ENCODE measurements around the gene CDC20B. TPM values are rescaled to one million over a fixed set of nuclear protein-coding genes. Genes with fewer than 3 reads are reported as not detected.
"Not testable (repeated sequence)": the region's sequence is repeated elsewhere in the genome, so short reads cannot be mapped to it uniquely, and the experiment has no call there.

CDC20B gene
- total RNA-seq, 1 experiment from 2014 or later: not detected

DNA sequence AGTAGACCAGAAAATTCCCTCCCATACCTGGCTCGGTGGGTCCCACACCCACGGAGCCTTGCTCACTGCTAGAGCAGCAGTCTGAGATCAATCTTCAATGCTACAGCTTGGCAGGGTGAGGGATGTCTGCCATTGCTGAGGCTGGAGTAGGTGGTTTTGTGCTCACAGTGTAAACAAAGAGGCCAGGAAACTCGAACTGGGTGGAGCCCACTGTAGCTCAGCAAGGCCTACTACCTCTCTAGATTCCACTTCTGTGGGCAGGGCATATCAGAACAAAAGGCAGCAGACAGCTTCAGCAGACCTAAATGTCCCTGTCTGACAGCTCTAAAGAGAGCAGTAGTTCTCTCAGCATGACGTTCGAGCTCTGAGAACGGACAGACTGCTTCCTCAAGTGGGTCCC is 76.1 kb downstream of the CDC20B start:
- H3K9me3 ChIP-seq: no peaks in the 10 kb centered on the region
- intact Hi-C loops (cut with micrococcal nuclease; ENCODE audit: unreplicated experiment): no loop called here
- H3K4me1 Mint-ChIP-seq (ENCODE audit: low read depth, unreplicated experiment): no peaks in the 10 kb centered on the region
- no peak overlapping the region for H3K4me3 Mint-ChIP-seq (ENCODE audit: unreplicated experiment)
- H3K27me3 ChIP-seq (replicated peaks; ENCODE audit: control insufficient read depth, insufficient read depth, low read length): no peaks in the 10 kb centered on the region; the same call in 1 of the 2 replicates
- no peak overlapping the region for H3K4me3 ChIP-seq (ENCODE audit: low read depth, low read length)
- ChIA-PET CTCF (no interaction called here), POLR2A (no interaction called here)
- TF ChIP-seq, protein P1, sequence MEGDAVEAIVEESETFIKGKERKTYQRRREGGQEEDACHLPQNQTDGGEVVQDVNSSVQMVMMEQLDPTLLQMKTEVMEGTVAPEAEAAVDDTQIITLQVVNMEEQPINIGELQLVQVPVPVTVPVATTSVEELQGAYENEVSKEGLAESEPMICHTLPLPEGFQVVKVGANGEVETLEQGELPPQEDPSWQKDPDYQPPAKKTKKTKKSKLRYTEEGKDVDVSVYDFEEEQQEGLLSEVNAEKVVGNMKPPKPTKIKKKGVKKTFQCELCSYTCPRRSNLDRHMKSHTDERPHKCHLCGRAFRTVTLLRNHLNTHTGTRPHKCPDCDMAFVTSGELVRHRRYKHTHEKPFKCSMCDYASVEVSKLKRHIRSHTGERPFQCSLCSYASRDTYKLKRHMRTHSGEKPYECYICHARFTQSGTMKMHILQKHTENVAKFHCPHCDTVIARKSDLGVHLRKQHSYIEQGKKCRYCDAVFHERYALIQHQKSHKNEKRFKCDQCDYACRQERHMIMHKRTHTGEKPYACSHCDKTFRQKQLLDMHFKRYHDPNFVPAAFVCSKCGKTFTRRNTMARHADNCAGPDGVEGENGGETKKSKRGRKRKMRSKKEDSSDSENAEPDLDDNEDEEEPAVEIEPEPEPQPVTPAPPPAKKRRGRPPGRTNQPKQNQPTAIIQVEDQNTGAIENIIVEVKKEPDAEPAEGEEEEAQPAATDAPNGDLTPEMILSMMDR (IDR thresholded peaks at IDR 0.05; ENCODE audit: insufficient read depth in 1 of 2, low read depth in 1 of 2, low read length in 1 of 2, severe bottlenecking in 1 of 2, unreplicated experiment in 1 of 2): no peak
- H3K4me1 ChIP-seq: no peaks in the 10 kb centered on the region
- no TSS peak for BruUV-seq (replicated peaks)
- H3K27ac Mint-ChIP-seq (ENCODE audit: unreplicated experiment): no peak overlapping the region
- no peaks in the 10 kb centered on the region for H3K36me3 ChIP-seq (ENCODE audit: control insufficient read depth, insufficient read depth, low read length)
- no peaks in the 10 kb centered on the region for H3K36me3 Mint-ChIP-seq (ENCODE audit: insufficient read depth, unreplicated experiment)
- no peak for DNase-seq
- H3K9me3 Mint-ChIP-seq (ENCODE audit: unreplicated experiment): no peaks in the 10 kb centered on the region
- H3K27me3 Mint-ChIP-seq (ENCODE audit: insufficient read depth, unreplicated experiment): peaks cover 14% of the 10 kb centered on the region

DNA sequence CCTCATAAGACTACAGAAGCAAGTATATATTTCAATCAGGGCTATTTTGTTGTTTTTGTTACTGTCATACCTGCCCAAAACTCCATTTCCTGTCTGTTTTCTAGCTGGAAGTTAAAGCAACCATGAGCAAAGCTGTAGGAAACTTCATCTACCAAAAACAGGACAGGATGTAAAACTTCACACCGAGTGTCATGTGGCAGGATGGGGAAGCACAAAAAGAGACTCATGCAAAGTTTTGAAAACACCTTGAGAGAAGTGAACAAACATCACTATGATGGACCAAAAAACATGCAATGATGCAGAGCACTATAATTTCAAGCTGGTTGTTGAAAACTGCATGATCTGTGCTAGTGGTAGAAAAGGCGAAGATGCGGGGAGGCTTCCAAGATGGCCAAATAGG is 76.8 kb downstream of the CDC20B start:
- intact Hi-C loops (cut with micrococcal nuclease; ENCODE audit: unreplicated experiment): no loop called here
- Histone ChIP-seq H3K4me1 (no peaks in the 10 kb centered on the region), H3K27me3 (replicated peaks; ENCODE audit: control insufficient read depth, insufficient read depth, low read length) (no peaks in the 10 kb centered on the region; the same call in 1 of the 2 replicates), H3K9me3 (0 out of 2 replicates have a peak, but pooled peaks cover 1% of the 10 kb centered on the region), H3K36me3 (ENCODE audit: control insufficient read depth, insufficient read depth, low read length) (no peaks in the 10 kb centered on the region), H3K4me3 (ENCODE audit: low read depth, low read length) (no peak overlapping the region)
- BruUV-seq (replicated peaks): no TSS peak
- no peak for DNase-seq
- Mint-ChIP-seq H3K4me1 (ENCODE audit: low read depth, unreplicated experiment) (no peaks in the 10 kb centered on the region), H3K4me3 (ENCODE audit: unreplicated experiment) (no peak overlapping the region), H3K36me3 (ENCODE audit: insufficient read depth, unreplicated experiment) (no peaks in the 10 kb centered on the region), H3K27me3 (ENCODE audit: insufficient read depth, unreplicated experiment) (peaks cover 14% of the 10 kb centered on the region), H3K9me3 (ENCODE audit: unreplicated experiment) (no peaks in the 10 kb centered on the region), H3K27ac (ENCODE audit: unreplicated experiment) (no peak overlapping the region)
- TF ChIP-seq, protein P1 (IDR thresholded peaks at IDR 0.05; ENCODE audit: insufficient read depth in 1 of 2, low read depth in 1 of 2, low read length in 1 of 2, severe bottlenecking in 1 of 2, unreplicated experiment in 1 of 2): no peak
- POLR2A ChIA-PET: no interaction called here
- CTCF ChIA-PET: no interaction called here

DNA sequence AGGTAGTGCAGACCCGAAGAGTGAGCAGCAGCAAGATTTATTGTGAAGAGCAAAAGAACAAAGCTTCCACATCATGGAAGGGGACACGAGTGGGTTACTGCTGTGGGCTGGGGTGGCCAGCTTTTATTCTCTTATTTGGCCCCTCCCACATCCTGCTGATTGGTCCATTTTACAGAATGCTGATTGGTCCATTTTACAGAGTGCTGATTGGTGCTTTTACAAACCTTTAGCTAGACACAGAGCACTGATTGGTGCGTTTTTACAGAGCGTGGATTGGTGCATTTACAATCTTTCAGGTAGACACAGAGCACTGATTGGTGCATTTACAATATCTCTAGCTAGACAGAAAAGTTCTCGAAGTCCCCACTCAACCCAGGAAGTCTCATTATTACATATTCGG is 82.0 kb downstream of the CDC20B start:
- H3K9me3 ChIP-seq; H3K36me3 Mint-ChIP-seq (ENCODE audit: insufficient read depth, unreplicated experiment); H3K4me3 ChIP-seq (ENCODE audit: low read depth, low read length); H3K4me1 Mint-ChIP-seq (ENCODE audit: low read depth, unreplicated experiment); BruUV-seq (replicated peaks); DNase-seq; intact Hi-C loops (cut with micrococcal nuclease; ENCODE audit: unreplicated experiment); H3K27me3 ChIP-seq (replicated peaks; ENCODE audit: control insufficient read depth, insufficient read depth, low read length); H3K27ac Mint-ChIP-seq (ENCODE audit: unreplicated experiment); H3K4me1 ChIP-seq; POLR2A ChIA-PET; H3K9me3 Mint-ChIP-seq (ENCODE audit: unreplicated experiment); CTCF ChIA-PET; H3K4me3 Mint-ChIP-seq (ENCODE audit: unreplicated experiment); H3K36me3 ChIP-seq (ENCODE audit: control insufficient read depth, insufficient read depth, low read length); H3K27me3 Mint-ChIP-seq (ENCODE audit: insufficient read depth, unreplicated experiment): not testable (repeated sequence)

DNA sequence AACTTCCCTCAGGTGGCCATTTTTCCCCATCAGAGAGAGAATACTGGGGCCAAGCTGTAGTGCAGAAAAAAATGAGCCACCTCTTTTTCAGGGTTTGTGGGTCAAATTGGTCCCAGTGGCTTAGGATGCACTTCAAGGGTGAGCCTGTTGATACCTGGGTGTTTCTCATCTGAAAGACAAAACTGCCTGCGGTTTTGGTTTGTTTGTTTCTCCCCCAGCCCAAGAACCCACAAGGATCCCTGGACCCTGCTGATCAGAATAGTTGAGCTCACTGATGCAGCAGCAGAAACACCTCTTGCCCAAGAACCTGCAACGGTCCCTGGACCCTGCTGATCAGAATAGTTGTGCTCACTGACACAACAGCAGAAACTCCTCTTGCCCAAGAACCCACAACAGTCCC is 83.7 kb downstream of the CDC20B start:
- H3K36me3 Mint-ChIP-seq (ENCODE audit: insufficient read depth, unreplicated experiment); H3K36me3 ChIP-seq (ENCODE audit: control insufficient read depth, insufficient read depth, low read length); POLR2A ChIA-PET; H3K4me1 Mint-ChIP-seq (ENCODE audit: low read depth, unreplicated experiment); H3K9me3 Mint-ChIP-seq (ENCODE audit: unreplicated experiment); H3K4me3 Mint-ChIP-seq (ENCODE audit: unreplicated experiment); H3K27ac Mint-ChIP-seq (ENCODE audit: unreplicated experiment); BruUV-seq (replicated peaks); H3K27me3 Mint-ChIP-seq (ENCODE audit: insufficient read depth, unreplicated experiment); DNase-seq; H3K4me3 ChIP-seq (ENCODE audit: low read depth, low read length); intact Hi-C loops (cut with micrococcal nuclease; ENCODE audit: unreplicated experiment); H3K4me1 ChIP-seq; CTCF ChIA-PET; H3K27me3 ChIP-seq (replicated peaks; ENCODE audit: control insufficient read depth, insufficient read depth, low read length); H3K9me3 ChIP-seq: not testable (repeated sequence)
